ENCODE measurements around the gene MGRN1.

DNA sequence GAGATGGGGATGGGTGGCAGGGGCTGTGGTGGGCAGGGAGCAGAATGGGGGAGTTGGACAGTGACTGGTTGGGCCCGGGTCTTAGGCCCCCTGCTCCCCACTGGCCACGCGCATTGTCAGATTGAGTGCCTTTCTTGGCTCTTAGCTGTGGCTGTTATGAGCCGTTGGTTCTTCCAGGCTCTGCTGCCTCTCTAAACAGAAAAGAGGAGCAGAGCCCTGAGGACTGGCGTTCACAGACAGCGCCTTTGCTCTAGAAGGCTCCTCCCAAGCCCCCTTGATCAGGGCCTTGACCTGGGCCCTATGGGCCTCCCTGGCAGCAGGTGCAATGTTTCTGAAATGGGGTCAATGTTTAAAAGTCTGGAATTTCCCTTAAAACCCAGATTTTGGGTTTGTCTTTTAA, 54.0 kb downstream of the MGRN1 start:
- TF ChIP-seq POLR2AphosphoS5 (IDR thresholded peaks at IDR 0.05) (no peak), POLR2A (IDR thresholded peaks at IDR 0.05) (no peak)
- TF ChIP-seq, protein P1, sequence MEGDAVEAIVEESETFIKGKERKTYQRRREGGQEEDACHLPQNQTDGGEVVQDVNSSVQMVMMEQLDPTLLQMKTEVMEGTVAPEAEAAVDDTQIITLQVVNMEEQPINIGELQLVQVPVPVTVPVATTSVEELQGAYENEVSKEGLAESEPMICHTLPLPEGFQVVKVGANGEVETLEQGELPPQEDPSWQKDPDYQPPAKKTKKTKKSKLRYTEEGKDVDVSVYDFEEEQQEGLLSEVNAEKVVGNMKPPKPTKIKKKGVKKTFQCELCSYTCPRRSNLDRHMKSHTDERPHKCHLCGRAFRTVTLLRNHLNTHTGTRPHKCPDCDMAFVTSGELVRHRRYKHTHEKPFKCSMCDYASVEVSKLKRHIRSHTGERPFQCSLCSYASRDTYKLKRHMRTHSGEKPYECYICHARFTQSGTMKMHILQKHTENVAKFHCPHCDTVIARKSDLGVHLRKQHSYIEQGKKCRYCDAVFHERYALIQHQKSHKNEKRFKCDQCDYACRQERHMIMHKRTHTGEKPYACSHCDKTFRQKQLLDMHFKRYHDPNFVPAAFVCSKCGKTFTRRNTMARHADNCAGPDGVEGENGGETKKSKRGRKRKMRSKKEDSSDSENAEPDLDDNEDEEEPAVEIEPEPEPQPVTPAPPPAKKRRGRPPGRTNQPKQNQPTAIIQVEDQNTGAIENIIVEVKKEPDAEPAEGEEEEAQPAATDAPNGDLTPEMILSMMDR (IDR thresholded peaks at IDR 0.05) = no peak
